HG02763 (cell line): ENCODE results near the gene S100A9.
"Not testable (repeated sequence)": the region's sequence is repeated elsewhere in the genome, so short reads cannot be mapped to it uniquely, and the experiment has no call there.

Experiments
- ATAC-seq: cut with Tn5 transposase; IDR thresholded peaks from one replicate; pipeline ENCODE4 v1.9.1; 2021; ENCODE audit warnings: mild to moderate bottlenecking, moderate library complexity; ENCODE audit not compliant: unreplicated experiment

The S100A9 gene

GRCh38 chr1:153403421-153404085, 45.9 kb downstream of the S100A9 start:
- ATAC-seq = no peak

GRCh38 chr1:153404086-153404635, 46.5 kb downstream of the S100A9 start:
- ATAC-seq = no peak

GRCh38 chr1:153404768-153405167, 47.1 kb downstream of the S100A9 start:
- ATAC-seq = no peak

GRCh38 chr1:153405825-153406599, 48.4 kb downstream of the S100A9 start:
- not testable (repeated sequence) for ATAC-seq

- not testable (repeated sequence) for ATAC-seq
These were observed 49.6 kb downstream of the S100A9 start for GRCh38 chr1:153407274-153407673.
